H1 (cell line): ENCODE measurements around the gene PREX1.
A peak's percentile ranks its signal among the peaks of the same experiment; 100 is the strongest.

Experiments
- EP300 ChIP-seq, 2 experiments: IDR thresholded peaks; 1 replicate in 1 of 2; 2 replicates in 1 of 2; pipeline ENCODE4 v1.6.1; 2011 to 2012; ENCODE audit warnings: low read depth in 2 of 2, low read length in 2 of 2, mild to moderate bottlenecking in 2 of 2, borderline replicate concordance in 1 of 2, inconsistent platforms in 1 of 2, moderate library complexity in 1 of 2
- SIX5 ChIP-seq: IDR thresholded peaks from 2 replicates; pipeline ENCODE4 v1.6.1; 2011; ENCODE audit warnings: mild to moderate bottlenecking, low read depth, low read length

DNA sequence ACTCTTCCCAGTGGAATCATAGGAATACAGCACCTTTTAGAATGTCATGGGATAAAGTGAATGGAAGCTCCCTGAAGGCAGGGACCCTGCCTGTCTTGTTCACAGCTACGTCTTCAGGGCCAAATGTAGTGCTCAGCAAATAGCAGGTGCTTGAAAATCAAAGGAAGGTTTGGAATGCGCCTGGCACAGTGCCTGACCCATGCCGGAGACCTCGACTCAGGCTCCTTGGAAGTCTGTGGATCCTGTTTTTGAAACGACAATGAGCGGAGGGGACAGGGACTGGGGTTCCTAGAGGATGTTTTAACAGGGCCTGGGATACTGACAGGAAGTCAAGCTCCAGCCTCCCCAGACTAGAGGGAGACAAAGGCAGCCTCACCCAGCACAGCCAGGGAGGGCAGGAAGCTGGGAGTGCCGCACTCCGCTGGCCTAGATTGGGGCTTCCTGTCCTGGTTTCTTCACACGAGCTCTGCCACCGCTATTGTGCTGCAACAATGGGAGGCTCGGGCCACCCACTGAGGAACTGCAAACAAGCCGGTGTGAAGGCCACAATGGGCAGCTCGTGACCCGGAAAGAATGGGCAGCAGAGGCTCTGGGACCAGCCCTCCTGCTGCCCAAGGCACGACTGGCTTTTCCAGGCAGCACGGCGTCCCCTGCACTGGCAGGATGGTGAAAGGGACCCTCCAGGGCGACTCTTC, 76.7 kb downstream of the PREX1 start:
- no peak for TF ChIP-seq SIX5
- peak in 1 of 2 experiments; percentile 73; a peak in 1 of 3 replicates for TF ChIP-seq EP300 (IDR thresholded peaks at IDR 0.05; ENCODE audit: borderline replicate concordance in 1 of 2, low read depth in 2 of 2, low read length in 2 of 2)
